ENCODE measurements around the gene HLTF. TPM values are rescaled to one million over a fixed set of nuclear protein-coding genes. Genes with fewer than 3 reads are reported as not detected.

The HLTF gene
- total RNA-seq, 1 donor from 2014 or later: 20.2 TPM

- DNase-seq (ENCODE audit: low spot score): no peak
Measured at GRCh38 chr3:149018247-149018646, 68.1 kb downstream of the HLTF start.

DNA sequence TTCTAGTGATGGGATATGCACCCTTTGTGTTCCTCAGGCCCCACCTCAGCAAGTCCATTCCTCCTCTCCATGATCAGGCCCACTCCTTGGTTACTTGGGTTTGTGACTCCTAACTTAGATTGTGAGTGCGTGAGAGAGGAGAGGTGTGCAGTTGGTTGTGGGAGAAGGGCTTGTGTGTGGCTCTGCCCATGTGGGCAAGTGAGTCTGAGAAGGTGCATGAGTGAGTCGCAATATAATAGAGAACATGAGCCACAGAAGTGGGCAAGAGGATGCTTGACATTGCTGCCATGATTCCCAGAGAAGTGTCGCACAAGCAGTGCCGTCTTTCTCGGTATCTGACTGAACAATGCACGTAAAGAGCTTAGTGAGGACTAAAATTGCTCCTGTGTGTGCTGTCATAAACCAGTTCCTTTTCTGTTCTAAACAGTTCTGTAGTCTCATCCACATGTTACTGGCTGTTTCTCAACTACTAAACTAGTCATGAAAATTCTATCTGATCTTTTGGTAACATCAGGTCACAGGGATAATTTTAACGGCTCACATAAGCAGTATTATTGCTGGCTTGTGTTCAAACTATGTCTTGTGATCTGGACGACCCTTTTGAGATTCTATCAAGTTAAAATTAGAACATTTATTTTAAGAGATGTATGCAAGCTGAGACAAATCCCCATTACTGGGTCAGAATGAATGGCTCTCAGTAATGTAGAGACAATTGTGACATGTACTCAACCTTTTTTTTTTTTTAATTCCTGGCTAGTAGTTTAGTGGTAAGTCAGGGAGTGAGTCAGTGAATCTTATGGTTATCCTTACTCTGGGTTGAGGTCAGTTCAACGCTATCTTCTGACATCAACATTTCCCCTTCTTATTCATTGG, 69.4 kb downstream of the HLTF start:
- no peak for DNase-seq (ENCODE audit: low spot score)

DNA sequence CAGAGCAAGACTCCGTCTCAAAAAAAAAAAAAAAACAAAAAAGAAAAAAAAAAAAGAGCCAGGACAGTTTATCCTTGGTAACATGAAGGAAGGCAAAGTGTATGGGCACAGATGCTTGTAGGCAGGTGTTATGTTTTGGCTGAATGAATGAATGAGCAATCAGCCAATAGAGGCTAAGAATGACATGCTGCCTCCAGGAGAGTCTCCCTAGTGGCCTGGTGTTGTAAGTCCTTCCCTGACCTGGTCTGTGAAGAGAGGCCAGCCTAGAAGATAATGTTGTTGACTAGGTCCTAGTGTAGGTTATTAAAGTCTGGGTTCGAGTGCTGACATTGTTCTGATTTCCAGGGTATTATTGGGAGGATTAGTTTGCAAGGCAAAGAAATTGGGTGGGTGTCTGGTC, 70.1 kb downstream of the HLTF start:
- no peak for DNase-seq (ENCODE audit: low spot score)

GRCh38 chr3:149015393-149015792, 70.9 kb downstream of the HLTF start:
- DNase-seq (ENCODE audit: low spot score): no peak

- no peak for DNase-seq (ENCODE audit: low spot score)
Measured at GRCh38 chr3:149013726-149014125, 72.6 kb downstream of the HLTF start.

GRCh38 chr3:149011676-149012075, 74.7 kb downstream of the HLTF start:
- no peak for DNase-seq (ENCODE audit: low spot score)

DNA sequence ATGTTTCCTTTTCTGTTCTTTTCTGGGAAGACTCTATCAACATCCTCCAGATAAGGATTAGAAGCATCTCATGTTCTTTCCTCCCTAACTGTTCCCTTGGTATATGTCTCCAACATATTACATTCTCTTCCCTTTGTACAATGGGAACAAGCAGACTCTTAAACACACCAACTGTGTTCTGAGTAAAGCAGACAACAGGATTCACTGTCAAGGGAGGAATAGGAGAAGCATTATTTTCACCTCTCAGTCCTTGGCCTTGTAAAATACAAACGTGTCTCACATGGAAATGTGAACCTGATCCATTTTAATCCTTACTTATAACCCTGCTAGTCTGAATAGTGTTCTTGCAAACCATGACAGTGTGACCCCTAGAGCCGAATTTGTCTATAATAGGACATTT, 75.4 kb downstream of the HLTF start:
- no peak for DNase-seq (ENCODE audit: low spot score)

DNA sequence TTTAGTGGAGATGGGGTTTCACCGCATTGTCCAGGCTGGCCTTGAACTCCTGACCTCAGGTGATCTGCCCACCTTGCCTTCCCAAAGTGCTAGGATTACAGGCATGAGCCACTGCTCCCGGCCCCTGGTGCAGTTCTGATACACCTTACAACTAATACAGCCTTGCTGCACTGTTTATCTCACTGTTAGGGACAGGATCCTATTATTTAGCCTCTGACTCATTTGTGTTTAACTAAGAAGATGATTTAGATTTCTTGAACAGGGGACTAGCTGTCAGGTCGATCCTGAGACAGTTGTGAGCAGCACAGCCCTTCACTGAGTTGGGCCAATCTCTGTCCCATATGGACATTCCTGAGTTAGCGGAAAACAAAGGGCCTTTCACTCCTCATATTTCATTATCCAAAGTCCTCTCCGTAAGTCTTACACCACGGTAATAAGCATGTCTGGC, 75.8 kb downstream of the HLTF start:
- no peak for DNase-seq (ENCODE audit: low spot score)

GRCh38 chr3:149009732-149010131, 76.6 kb downstream of the HLTF start:
- DNase-seq (ENCODE audit: low spot score): no peak

- no peak for DNase-seq (ENCODE audit: low spot score)
Measured at GRCh38 chr3:149007567-149008257, 78.6 kb downstream of the HLTF start.

GRCh38 chr3:149005416-149005815, 80.9 kb downstream of the HLTF start:
- DNase-seq (ENCODE audit: low spot score): no peak

GRCh38 chr3:149004622-149005021, 81.7 kb downstream of the HLTF start:
- no peak for DNase-seq (ENCODE audit: low spot score)

GRCh38 chr3:149003653-149004305, 82.6 kb downstream of the HLTF start:
- DNase-seq (ENCODE audit: low spot score): no peak

DNA sequence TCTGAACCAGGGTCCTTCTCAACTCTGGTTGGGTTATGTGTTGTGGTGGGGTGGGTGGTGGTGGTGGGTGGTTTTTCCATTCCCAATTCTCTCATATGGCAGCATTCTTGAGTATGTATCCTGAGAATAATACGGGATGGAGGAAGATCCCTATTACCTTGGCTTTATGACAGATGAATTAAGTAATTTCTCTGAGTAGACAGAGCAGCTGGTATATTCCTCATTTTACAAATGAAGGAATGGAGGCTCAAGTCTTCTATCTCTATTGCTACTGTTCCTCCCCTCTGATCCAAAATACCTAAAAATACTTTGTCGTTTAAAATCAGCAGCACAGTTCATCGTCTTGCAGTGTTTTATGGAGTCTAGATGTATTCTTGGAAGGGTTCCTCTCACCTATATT, 84.6 kb downstream of the HLTF start:
- DNase-seq (ENCODE audit: low spot score): no peak

DNA sequence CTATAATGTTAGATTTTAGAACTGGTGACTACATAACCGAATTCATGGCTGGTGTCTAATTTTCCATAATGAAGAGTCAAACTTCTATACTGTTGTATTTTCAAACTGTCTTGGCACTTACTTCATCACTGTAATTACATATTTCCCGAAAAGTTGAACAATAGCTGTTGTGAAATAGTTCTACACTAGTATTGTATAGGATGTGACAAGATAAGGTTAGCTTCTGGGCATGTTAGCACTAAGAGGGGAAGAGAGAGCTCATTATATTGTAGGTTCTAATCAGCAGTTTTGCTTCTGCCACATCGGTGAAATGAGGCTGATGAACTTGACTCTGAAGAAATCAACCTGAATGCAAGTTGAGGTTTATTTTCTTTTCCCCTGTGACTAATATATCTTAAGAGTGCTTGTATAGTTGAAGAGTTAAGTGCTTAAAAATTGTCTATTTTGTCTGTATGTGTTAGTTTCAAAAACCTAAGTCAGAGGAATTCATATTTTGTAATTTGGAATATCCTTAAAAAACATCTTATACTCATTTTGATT, 86.1 kb downstream of the HLTF start:
- no peak for DNase-seq (ENCODE audit: low spot score)

DNA sequence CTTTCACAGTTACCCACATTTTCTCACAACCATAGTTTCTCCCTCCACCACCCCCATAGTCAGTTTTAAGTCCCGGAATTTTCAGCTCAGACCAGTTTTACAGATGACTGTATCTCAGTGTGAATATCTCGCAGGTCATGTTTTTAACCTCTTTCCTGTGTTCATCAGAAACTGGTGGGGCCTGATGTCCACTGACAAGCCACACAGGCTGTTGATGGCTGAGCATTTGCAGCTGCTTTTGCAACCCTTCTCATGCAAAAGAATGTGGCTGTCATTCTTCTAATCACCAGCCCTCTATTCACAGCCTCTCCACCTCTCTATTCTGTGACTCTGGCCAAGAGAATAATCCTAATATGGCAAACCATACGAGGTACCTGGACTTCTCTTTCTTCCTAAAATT, 86.5 kb downstream of the HLTF start:
- no peak for DNase-seq (ENCODE audit: low spot score)

DNA sequence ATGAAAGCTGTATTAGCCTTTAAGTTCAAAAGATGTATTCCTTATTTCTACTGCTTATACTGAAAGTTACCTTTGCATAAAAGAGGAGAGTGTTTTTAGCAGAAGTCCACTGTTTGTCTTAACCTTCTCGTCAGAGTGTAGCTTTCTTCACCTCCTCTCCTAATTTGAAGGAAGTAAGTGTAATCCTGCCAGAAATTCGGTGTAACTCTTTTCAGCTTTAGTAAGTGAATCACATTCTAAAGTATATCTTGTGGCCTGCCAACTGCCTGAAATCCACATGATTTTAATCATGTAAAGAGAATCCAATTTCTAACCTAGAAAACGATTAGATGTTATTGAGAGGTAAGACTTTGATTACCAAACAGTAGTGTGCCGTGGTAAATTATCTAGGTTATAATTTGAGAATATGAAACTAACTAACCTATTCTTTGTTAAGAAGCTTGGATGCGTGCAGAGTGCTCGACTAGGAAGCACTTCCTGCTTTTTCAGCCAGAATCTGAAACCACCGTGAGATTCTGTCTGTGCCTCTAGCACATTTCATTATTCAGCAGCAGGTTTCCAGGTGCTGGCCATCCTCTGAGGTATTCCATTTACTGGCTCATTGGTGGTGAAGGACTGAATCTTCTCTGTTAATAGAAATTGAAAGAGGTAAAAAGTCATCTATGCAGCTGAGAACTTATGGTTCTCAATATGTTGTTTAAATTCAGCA, 87.5 kb downstream of the HLTF start:
- no peak for DNase-seq (ENCODE audit: low spot score)

- DNase-seq (ENCODE audit: low spot score): no peak
Measured at GRCh38 chr3:148998297-148998696, 88.0 kb downstream of the HLTF start.

DNA sequence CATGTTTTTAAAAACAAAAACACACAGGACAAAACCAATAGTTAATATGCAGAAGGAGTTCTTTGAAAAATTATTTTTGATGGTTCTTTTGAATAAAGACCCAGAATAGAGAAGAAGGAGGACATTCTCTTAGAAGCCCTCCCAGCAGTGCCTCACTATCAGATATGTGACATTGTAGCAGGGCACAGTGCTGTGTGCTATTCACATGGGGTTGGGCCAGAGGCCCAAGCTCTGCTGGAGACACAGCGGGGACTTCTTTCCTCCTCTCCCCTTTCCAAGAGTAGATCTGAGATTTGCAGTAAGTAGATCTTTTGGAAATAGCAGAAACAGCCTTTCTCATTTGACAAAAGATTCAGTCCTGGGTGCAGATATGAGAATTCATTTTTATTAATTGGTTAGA, 88.7 kb downstream of the HLTF start:
- DNase-seq (ENCODE audit: low spot score): no peak

DNA sequence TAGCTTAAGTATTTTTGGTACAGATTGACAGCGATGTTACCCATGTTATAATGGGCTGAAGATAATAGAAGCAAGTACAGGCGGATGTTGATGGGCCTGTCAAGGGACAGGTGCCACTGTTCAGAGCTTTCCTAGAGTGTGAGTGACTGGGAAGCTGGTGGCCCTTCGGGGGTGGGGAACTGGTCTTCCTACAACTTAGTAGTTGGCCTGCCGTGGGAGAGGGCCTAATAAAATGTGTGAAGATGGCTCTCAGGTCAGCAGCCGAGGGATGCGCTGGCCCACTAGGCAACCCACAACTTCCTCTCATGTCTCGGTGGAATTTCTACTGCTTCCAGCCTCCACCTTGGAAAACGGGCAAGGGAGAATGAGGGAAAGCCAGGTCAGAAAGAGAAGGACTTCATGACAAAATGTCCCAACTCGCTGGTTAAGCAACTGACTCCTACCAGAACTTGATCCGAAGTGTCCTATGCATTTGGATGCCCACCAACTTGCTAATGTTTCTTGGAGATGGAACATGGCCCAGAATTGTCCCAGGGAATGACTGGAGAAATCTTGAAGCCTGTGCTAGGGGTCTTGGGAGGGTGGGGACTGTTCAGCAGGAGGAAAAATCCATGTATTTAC, 93.6 kb downstream of the HLTF start:
- no peak for DNase-seq (ENCODE audit: low spot score)

Data from mesenteric fat pad (tissue), 1 donor.